Cardiac fibroblast (primary cell): ENCODE results near the gene KLK5.
"Not testable (repeated sequence)": the region's sequence is repeated elsewhere in the genome, so short reads cannot be mapped to it uniquely, and the experiment has no call there.

Experiments
- DNase-seq, 2 donors: peaks; one replicate each; pipeline versions ENCODE4 v3.0.0 to v3.0.0-alpha.2; 2010; ENCODE audit warnings: low read depth in 2 of 2
- H3K4me3 ChIP-seq, 2 donors: replicated peaks in 1 of 2; 1 replicate in 1 of 2; 2 replicates in 1 of 2; pipeline ENCODE4 v1.5.1; 2011; ENCODE audit warnings: low read depth in 2 of 2, low read length in 2 of 2, mild to moderate bottlenecking in 2 of 2, moderate library complexity in 1 of 2
- TF ChIP-seq, protein P1 (sequence below): IDR thresholded peaks from one replicate; pipeline ENCODE4 v1.5.1; 2011; ENCODE audit warnings: low read depth, mild to moderate bottlenecking, low read length, inconsistent platforms

The KLK5 gene

GRCh38 chr19:50994129-50994528, 41.3 kb upstream of the KLK5 start:
- peak in 1 of 2 donors; percentile 7 for DNase-seq
- no peak overlapping the region for H3K4me3 ChIP-seq
- TF ChIP-seq, protein P1, sequence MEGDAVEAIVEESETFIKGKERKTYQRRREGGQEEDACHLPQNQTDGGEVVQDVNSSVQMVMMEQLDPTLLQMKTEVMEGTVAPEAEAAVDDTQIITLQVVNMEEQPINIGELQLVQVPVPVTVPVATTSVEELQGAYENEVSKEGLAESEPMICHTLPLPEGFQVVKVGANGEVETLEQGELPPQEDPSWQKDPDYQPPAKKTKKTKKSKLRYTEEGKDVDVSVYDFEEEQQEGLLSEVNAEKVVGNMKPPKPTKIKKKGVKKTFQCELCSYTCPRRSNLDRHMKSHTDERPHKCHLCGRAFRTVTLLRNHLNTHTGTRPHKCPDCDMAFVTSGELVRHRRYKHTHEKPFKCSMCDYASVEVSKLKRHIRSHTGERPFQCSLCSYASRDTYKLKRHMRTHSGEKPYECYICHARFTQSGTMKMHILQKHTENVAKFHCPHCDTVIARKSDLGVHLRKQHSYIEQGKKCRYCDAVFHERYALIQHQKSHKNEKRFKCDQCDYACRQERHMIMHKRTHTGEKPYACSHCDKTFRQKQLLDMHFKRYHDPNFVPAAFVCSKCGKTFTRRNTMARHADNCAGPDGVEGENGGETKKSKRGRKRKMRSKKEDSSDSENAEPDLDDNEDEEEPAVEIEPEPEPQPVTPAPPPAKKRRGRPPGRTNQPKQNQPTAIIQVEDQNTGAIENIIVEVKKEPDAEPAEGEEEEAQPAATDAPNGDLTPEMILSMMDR, result no peak

DNA sequence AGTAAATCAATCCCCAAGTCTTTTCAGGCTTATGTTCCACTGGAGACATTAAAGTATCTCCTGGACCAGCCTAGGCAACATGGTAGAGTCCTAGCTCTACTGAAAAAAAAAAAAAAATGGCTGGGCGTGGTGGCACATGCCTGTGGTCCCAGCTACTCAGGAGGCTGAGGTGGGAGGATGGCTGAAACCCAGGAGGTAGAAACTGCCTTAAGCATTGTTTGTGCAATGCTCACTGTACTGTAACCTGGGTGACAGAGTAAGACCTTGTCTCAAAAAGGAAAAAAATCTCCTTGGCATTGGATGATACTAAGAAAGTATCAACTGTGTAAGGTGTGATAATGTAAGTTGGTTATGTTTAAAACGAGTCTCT, 39.8 kb upstream of the KLK5 start:
- H3K4me3 ChIP-seq, result no peak overlapping the region
- DNase-seq, result no peak

GRCh38 chr19:50984416-50984815, 31.6 kb upstream of the KLK5 start:
- DNase-seq, H3K4me3 ChIP-seq: not testable (repeated sequence)

More for the DNA sequence above, 39.8 kb upstream of the KLK5 start:
- TF ChIP-seq, protein P1, result no peak

DNA sequence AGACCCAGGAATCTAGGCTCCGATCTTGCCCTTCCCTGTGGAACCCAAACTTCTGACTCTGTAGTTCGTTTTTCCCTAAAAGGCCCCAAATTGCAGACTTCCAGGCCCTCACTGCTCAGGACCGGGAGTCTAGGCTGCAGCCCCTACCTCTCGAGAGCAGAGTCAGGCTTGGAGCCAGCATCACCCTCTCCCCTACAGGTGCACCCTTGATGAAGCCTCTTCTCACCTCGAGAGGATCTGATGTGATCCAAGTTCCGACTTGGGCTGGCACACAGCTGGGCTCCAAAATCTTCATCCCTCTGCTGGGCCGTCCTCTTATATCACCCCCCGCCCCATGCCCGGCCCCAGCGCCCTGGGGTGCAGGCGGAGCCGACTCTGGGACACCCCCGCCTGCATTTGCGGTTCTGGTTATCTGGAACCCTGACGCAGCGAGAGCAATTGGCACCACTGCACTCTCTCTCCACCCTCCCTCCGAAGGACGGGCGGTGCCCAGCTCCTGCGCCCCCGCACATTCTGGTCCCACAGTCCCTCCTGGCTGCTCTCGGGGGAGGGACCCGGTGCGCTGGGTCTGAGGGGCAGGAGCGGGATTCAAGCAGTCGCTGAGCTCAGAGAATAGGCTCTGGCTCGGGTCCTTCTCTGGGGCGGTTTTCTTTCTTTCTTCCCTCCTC, 30.9 kb upstream of the KLK5 start, which contains the start of gene KLK7:
KLK7 (minus strand) TSS at position 293 of the 668 bp plus-strand sequence. CDS start 1,518 bp downstream, outside the sequence.
- DNase-seq, result no peak
- H3K4me3 ChIP-seq, result no peak within 1 kb of the TSS
- TF ChIP-seq, protein P1, result no peak

DNA sequence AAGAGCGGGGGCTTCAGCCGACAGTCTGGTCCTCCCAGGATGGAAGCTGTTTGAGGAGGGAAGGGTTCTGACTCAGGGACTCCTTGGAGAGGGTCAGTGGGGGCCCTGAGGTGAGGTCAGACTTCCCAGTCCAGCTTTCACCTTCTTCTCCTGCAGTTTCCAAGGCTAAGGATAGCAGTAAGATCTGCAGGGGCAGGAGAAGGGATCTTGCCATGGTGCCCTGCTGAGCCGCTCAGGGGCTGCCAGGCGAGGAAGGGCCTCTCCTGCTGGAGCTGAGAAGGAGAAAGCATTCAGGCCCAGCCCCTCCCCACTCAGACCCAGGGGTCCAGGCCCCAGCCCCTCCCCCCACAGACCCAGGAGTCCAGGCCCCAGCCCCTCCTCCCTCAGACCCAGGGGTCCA, 29.3 kb upstream of the KLK5 start:
- TF ChIP-seq, protein P1, result no peak
- H3K4me3 ChIP-seq, result no peak overlapping the region
- DNase-seq, result no peak

DNA sequence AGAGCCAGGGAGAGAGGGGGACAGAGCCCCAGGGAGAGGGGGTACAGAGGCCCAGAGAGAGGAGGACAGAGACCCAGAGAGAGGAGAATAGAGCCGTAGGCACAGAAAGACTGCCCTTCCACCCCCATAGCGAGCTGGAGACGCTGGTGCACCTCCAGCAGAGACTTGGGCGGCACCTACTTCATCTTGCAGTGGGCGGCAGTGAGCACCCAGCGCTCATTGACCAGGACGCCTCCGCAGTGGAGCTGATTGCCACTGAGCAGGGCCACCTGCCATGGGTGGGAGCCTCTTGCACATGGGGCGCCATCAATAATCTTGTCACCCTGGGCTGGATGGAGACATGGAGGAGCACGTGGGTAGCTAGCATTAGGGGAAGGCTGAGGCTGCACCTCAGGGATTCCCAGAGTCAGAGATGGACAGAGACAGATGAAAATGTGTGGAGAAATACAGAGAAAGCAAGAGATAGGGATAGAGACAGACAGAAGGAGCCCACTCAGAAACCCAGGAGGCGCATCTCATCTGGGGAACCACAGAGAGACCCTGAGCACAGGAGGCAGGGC, 28.8 kb upstream of the KLK5 start:
- H3K4me3 ChIP-seq, result no peak overlapping the region
- DNase-seq, result no peak
- TF ChIP-seq, protein P1, result no peak

GRCh38 chr19:50980208-50980607, 27.4 kb upstream of the KLK5 start:
- DNase-seq, result no peak
- TF ChIP-seq, protein P1, result no peak
- H3K4me3 ChIP-seq, result no peak overlapping the region
